WI38 (cell line): ENCODE measurements around the gene TMEM204.

Source experiments
- H3K4me3 ChIP-seq: 2 replicates; pipeline ENCODE4 v1.5.1; 2011; ENCODE audit warnings: low read depth, mild to moderate bottlenecking, control low read depth, low read length
- CTCF ChIP-seq: IDR thresholded peaks from 2 replicates; pipeline ENCODE4 v1.5.1; 2012; ENCODE audit warnings: low read depth, mild to moderate bottlenecking, control low read depth, low read length

The TMEM204 gene

DNA sequence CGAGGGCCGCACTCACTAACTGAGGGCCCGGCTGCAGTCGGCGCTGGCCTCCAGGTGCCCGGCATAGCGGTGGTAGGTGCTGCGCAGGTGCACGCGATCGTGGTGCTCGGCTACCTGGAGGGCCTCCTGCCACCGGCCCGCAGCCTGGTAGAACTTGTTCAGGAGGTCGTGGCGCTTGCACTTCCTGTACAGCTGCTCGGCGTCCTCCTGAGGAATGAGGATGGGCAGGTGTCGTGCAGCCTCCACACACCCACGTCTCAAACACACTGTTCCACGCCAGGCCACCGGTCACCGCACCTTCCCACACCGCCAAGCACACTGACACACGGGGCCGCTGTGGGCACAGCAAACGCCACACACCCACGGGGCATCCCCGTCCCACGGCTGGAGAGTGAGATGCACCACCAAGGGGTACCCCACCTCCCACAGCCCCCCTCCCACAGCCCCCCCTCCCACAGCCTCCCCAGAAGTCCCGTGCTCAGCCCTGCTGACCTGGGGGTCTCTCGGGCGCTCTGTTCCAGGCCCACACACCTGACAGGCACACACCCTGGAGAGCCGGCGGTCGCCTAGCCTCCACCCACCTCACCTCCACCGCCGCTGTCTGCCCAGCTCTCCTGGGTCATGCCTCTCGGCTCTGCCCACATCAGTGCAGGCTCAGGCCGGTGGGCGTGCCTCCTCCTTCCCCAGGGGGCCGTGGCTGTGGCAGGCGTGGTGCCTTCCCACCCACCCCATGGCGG lies 7.4 kb upstream of the TMEM204 start:
- TF ChIP-seq CTCF = no peak
- H3K4me3 ChIP-seq = no peak overlapping the region

- no peak for TF ChIP-seq CTCF
- no peak overlapping the region for H3K4me3 ChIP-seq
Observed at GRCh38 chr16:1526608-1527555, 6.6 kb upstream of the TMEM204 start.

- no peak for TF ChIP-seq CTCF
Observed at GRCh38 chr16:1527836-1528811, 5.3 kb upstream of the TMEM204 start.

GRCh38 chr16:1528921-1529537 lies 4.4 kb upstream of the TMEM204 start:
- H3K4me3 ChIP-seq = no peak overlapping the region
- no peak for TF ChIP-seq CTCF

More at GRCh38 chr16:1527836-1528811, 5.3 kb upstream of the TMEM204 start:
- no peak overlapping the region for H3K4me3 ChIP-seq

- no peak overlapping the region for H3K4me3 ChIP-seq
- TF ChIP-seq CTCF = no peak
Observed at GRCh38 chr16:1530349-1530882, 3.0 kb upstream of the TMEM204 start.

- H3K4me3 ChIP-seq = no peak overlapping the region
Observed at GRCh38 chr16:1530883-1531637, 2.4 kb upstream of the TMEM204 start.

More at GRCh38 chr16:1530883-1531637, 2.4 kb upstream of the TMEM204 start:
- no peak for TF ChIP-seq CTCF
